ENCODE results near the gene ADD1.

Gene ADD1

GRCh38 chr4:2798399-2799223, 45.0 kb upstream of the ADD1 start:
- Histone ChIP-seq H3K4me3 (ENCODE audit: low read length) (no peak overlapping the region), H3K9me2 (replicated peaks; ENCODE audit: control insufficient read depth, low read length) (no peaks in the 10 kb centered on the region), H3F3A (ENCODE audit: control insufficient read depth, insufficient read depth) (no peaks in the 10 kb centered on the region), H3K27me3 (ENCODE audit: control insufficient read depth, low read length) (peaks cover 56% of the 10 kb centered on the region), H3K27ac (ENCODE audit: low read depth, low read length) (no peak overlapping the region), H3K9me3 (ENCODE audit: control insufficient read depth, insufficient read depth, low read length) (no peaks in the 10 kb centered on the region), H3K4me1 (ENCODE audit: control insufficient read depth, low read length) (peaks cover 25% of the 10 kb centered on the region), H3K36me3 (ENCODE audit: control insufficient read depth, low read length) (no peaks in the 10 kb centered on the region), H3K79me2 (ENCODE audit: control insufficient read depth, low read length) (no peaks in the 10 kb centered on the region), H3K4me2 (ENCODE audit: low read length) (peak overlapping the region; percentile 43; the same call in 1 of the 2 replicates), H4K20me1 (ENCODE audit: control insufficient read depth, insufficient read depth, low read depth, low read length) (no peaks in the 10 kb centered on the region)
- TF ChIP-seq, protein P1, sequence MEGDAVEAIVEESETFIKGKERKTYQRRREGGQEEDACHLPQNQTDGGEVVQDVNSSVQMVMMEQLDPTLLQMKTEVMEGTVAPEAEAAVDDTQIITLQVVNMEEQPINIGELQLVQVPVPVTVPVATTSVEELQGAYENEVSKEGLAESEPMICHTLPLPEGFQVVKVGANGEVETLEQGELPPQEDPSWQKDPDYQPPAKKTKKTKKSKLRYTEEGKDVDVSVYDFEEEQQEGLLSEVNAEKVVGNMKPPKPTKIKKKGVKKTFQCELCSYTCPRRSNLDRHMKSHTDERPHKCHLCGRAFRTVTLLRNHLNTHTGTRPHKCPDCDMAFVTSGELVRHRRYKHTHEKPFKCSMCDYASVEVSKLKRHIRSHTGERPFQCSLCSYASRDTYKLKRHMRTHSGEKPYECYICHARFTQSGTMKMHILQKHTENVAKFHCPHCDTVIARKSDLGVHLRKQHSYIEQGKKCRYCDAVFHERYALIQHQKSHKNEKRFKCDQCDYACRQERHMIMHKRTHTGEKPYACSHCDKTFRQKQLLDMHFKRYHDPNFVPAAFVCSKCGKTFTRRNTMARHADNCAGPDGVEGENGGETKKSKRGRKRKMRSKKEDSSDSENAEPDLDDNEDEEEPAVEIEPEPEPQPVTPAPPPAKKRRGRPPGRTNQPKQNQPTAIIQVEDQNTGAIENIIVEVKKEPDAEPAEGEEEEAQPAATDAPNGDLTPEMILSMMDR (IDR thresholded peaks at IDR 0.05; ENCODE audit: low read depth, low read length, poor library complexity, severe bottlenecking), result no peak
- TF ChIP-seq EZH2phosphoT487 (IDR thresholded peaks at IDR 0.05; ENCODE audit: borderline replicate concordance, low read length), result no peak

- no peaks in the 10 kb centered on the region for H3F3A ChIP-seq (ENCODE audit: control insufficient read depth, insufficient read depth)
- H3K4me2 ChIP-seq (ENCODE audit: low read length), result peak overlapping the region; percentile 43; the same call in 1 of the 2 replicates
- peaks cover 26% of the 10 kb centered on the region for H3K4me1 ChIP-seq (ENCODE audit: control insufficient read depth, low read length)
- no peaks in the 10 kb centered on the region for H3K36me3 ChIP-seq (ENCODE audit: control insufficient read depth, low read length)
- TF ChIP-seq, protein P1 (IDR thresholded peaks at IDR 0.05; ENCODE audit: low read depth, low read length, poor library complexity, severe bottlenecking), result no peak
- no peak for TF ChIP-seq EZH2phosphoT487 (IDR thresholded peaks at IDR 0.05; ENCODE audit: borderline replicate concordance, low read length)
- H3K9me2 ChIP-seq (replicated peaks; ENCODE audit: control insufficient read depth, low read length), result no peaks in the 10 kb centered on the region
- H3K4me3 ChIP-seq (ENCODE audit: low read length), result no peak overlapping the region
- no peaks in the 10 kb centered on the region for H3K9me3 ChIP-seq (ENCODE audit: control insufficient read depth, insufficient read depth, low read length)
- no peaks in the 10 kb centered on the region for H3K79me2 ChIP-seq (ENCODE audit: control insufficient read depth, low read length)
- H4K20me1 ChIP-seq (ENCODE audit: control insufficient read depth, insufficient read depth, low read depth, low read length), result no peaks in the 10 kb centered on the region
- H3K27me3 ChIP-seq (ENCODE audit: control insufficient read depth, low read length), result peaks cover 48% of the 10 kb centered on the region
- H3K27ac ChIP-seq (ENCODE audit: low read depth, low read length), result no peak overlapping the region
These were observed 44.3 kb upstream of the ADD1 start for GRCh38 chr4:2799224-2799911.

- no peaks in the 10 kb centered on the region for H4K20me1 ChIP-seq (ENCODE audit: control insufficient read depth, insufficient read depth, low read depth, low read length)
- H3K79me2 ChIP-seq (ENCODE audit: control insufficient read depth, low read length), result no peaks in the 10 kb centered on the region
- H3K4me1 ChIP-seq (ENCODE audit: control insufficient read depth, low read length), result peaks cover 34% of the 10 kb centered on the region
- H3K4me2 ChIP-seq (ENCODE audit: low read length), result no peak overlapping the region
- H3K9me3 ChIP-seq (ENCODE audit: control insufficient read depth, insufficient read depth, low read length), result no peaks in the 10 kb centered on the region
- no peak overlapping the region for H3K4me3 ChIP-seq (ENCODE audit: low read length)
- H3K9me2 ChIP-seq (replicated peaks; ENCODE audit: control insufficient read depth, low read length), result no peaks in the 10 kb centered on the region
- no peak overlapping the region for H3K27ac ChIP-seq (ENCODE audit: low read depth, low read length)
- peaks cover 41% of the 10 kb centered on the region for H3K27me3 ChIP-seq (ENCODE audit: control insufficient read depth, low read length)
- H3K36me3 ChIP-seq (ENCODE audit: control insufficient read depth, low read length), result no peaks in the 10 kb centered on the region
- TF ChIP-seq EZH2phosphoT487 (IDR thresholded peaks at IDR 0.05; ENCODE audit: borderline replicate concordance, low read length), result no peak
- TF ChIP-seq, protein P1 (IDR thresholded peaks at IDR 0.05; ENCODE audit: low read depth, low read length, poor library complexity, severe bottlenecking), result no peak
- no peaks in the 10 kb centered on the region for H3F3A ChIP-seq (ENCODE audit: control insufficient read depth, insufficient read depth)
These were observed 43.5 kb upstream of the ADD1 start for GRCh38 chr4:2799971-2800690.

Measured in DOHH2 (cell line).